Heart left ventricle (tissue), 16 donors: Measurements from ENCODE around the gene CTNND2. TPM values are rescaled to one million over a fixed set of nuclear protein-coding genes. Genes with fewer than 3 reads are reported as not detected.

Source experiments
- ATAC-seq, 4 donors: fragments of 200-7000 bp; cut with Tn5 transposase; one replicate each; pipeline ENCODE4 v1.9.1; 2020 to 2022; ENCODE audit warnings: moderate library complexity in 4 of 4, mild to moderate bottlenecking in 3 of 4, moderate number of reproducible peaks in 1 of 4
- DNase-seq, 5 donors: peaks; one replicate each; pipeline ENCODE4 v3.0.0-alpha.2; 2020
- H3K27ac ChIP-seq, 12 donors: fragments of 200-600 bp; sonication (generic) in 4 of 12; one replicate each; pipeline versions ENCODE4 v1.5.0 to v1.8.0; 2016 to 2022; ENCODE audit warnings: mild to moderate bottlenecking in 2 of 12
- H3K27me3 ChIP-seq, 9 donors: fragments of 200-600 bp; sonication (generic) in 2 of 9; one replicate each; pipeline versions ENCODE4 v1.5.1 to v1.8.0; 2016 to 2022; ENCODE audit warnings: mild to moderate bottlenecking in 3 of 9
- H3K36me3 ChIP-seq, 9 donors: fragments of 200-600 bp; sonication (generic) in 2 of 9; one replicate each; pipeline versions ENCODE4 v1.5.0 to v1.8.0; 2018 to 2022; ENCODE audit warnings: mild to moderate bottlenecking in 2 of 9
- H3K4me1 ChIP-seq, 12 donors: fragments of 200-600 bp; sonication (generic) in 4 of 12; one replicate each; pipeline versions ENCODE4 v1.5.0 to v1.8.0; 2016 to 2022; ENCODE audit warnings: mild to moderate bottlenecking in 3 of 12
- H3K4me3 ChIP-seq, 12 donors: fragments of 200-600 bp; sonication (generic) in 4 of 12; one replicate each; pipeline versions ENCODE4 v1.5.0 to v1.8.0; 2017 to 2022; ENCODE audit warnings: mild to moderate bottlenecking in 9 of 12, moderate library complexity in 4 of 12
- H3K9me3 ChIP-seq, 12 donors: fragments of 200-600 bp; sonication (generic) in 4 of 12; one replicate each; pipeline versions ENCODE4 v1.5.0 to v1.8.0; 2016 to 2022; ENCODE audit warnings: mild to moderate bottlenecking in 1 of 12
- POLR2A ChIP-seq, 2 donors: fragments of 450-650 bp; IDR thresholded peaks; one replicate each; pipeline ENCODE4 v1.6.1; 2017; ENCODE audit warnings: antibody characterized with exemption in 2 of 2, mild to moderate bottlenecking in 2 of 2, moderate library complexity in 2 of 2
- WGBS, 4 donors: extraction: QIAGEN DNeasy Blood & Tissue Kit in 2 of 4; methylation state at CpG; one replicate each; pipeline versions ENCODE4 v1.1.5 to v1.1.7; 2013 to 2018; 5-methylcytosine and 5-hydroxymethylcytosine counted together
- intact Hi-C, 10 donors: fragments of 100-400 bp; cut with DNase I; formaldehyde crosslinking; loops; one replicate each; pipeline versions ENCODE4 v1.11.1 to v1.14.2; 2022
- polyA plus RNA-seq, 2 donors: library from polyadenylated mRNA; stranded (reverse); fragments of 200-250 nt; gene quantifications; one replicate each; pipeline ENCODE4 v1.2.3, GENCODE V29; 2013
- total RNA-seq, 9 donors: library from RNA; depleted of rRNA in 2 of 9; stranded (reverse); fragments of >200 nt in 2 of 9; fragmentation: NEBNext Ultra II Directional in 3 of 9; extraction: Animal tissue kit (Norgen Biotek cat#: 25700) in 3 of 9; gene quantifications; one replicate each; pipeline versions ENCODE4 v1.1.0 to v1.2.4, GENCODE V29; 2016 to 2023
- TF ChIP-seq, protein P1 (sequence below), 12 donors: fragments of 200-600 bp; sonication (generic) in 4 of 12; IDR thresholded peaks; one replicate each; pipeline versions ENCODE4 v1.5.0 to v1.8.0; 2018 to 2022; ENCODE audit warnings: antibody characterized with exemption in 12 of 12, mild to moderate bottlenecking in 5 of 12
- donor health status: ischemic (EF 13 %, LVEDD 7.1; RV severe dilation, severe dysfunction).
- donor health status: healthy with polysubstance abuse.
- donor health status: DM: no; HTN: yes; CAD: no.
- donor health status: DM: no; HTN: no; CAD: no.
- donor health status: ischemic (EF 25% LVEDD 6.9; RV normal size, moderate dysfunction).
- donor health status: ischemic (EF 25% LVEDD 5.7; RV mildly dilated, moderate dysfunction).
- donor health status: healthy.
- donor health status: DM: yes; HTN: yes; CAD: no.
- donor health status: ischemic (EF 35%, LVEDD 5.7; RV mildly dilated, moderate dysfunction).
- donor health status: nonischemic (EF 11% LVEDD 7.7; RV severe dilation, severe dysfunction).
- donor health status: DM: yes; HTN: yes; CAD: no.
- donor health status: PGD.
- donor health status: ischemic (EF 29% LVEDD 5.4; RV normal size, mild dysfunction).
- donor health status: nonischemic (EF 23%, LVEDD 6.1; RV moderate dilation, normal function).

CTNND2 gene
- total and polyA plus RNA-seq, 11 donors = 4.0 to 36.8 (median 20.2) TPM

DNA sequence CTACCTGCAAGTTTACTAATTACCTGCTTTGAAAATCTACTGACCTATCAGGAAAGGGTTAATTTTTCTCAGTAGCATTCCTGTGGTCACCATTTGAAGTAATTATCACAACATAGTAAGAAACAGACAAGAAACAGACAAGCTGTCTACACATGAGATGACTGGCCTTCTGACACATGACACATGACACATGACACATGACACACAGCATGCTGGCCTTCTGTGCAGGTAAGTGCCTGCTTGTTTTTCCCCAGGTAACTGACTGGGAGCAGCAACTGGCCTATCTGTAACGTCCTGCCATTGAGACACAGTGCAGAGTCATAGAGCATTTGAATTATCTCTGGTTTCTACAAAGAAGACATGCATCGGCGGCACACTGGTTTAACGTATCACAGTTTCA is 222.4 kb downstream of the CTNND2 start:
- DNase-seq = no peak
- no peak for ATAC-seq

DNA sequence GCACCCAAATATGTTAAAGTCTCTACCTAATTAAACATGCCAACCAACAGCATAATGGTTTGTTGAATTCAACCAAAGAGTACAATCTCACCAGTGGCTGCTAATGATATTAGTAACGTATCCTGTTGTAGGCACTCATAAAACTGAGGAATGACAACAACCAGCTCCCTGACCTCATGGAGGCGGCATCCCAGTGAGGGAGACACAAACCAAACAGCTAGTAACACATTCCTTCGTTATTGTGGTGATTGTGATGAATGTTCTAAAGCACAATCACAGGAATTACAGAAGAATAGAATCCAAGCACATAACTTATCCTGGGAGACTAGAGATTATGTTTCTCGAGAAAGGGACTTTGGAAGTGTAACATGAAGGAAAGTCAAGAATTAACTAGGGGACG is 224.6 kb downstream of the CTNND2 start:
- H3K4me3 ChIP-seq = no peak overlapping the region
- H3K27ac ChIP-seq = no peak overlapping the region
- TF ChIP-seq POLR2A (IDR thresholded peaks at IDR 0.05) = no peak
- TF ChIP-seq, protein P1, sequence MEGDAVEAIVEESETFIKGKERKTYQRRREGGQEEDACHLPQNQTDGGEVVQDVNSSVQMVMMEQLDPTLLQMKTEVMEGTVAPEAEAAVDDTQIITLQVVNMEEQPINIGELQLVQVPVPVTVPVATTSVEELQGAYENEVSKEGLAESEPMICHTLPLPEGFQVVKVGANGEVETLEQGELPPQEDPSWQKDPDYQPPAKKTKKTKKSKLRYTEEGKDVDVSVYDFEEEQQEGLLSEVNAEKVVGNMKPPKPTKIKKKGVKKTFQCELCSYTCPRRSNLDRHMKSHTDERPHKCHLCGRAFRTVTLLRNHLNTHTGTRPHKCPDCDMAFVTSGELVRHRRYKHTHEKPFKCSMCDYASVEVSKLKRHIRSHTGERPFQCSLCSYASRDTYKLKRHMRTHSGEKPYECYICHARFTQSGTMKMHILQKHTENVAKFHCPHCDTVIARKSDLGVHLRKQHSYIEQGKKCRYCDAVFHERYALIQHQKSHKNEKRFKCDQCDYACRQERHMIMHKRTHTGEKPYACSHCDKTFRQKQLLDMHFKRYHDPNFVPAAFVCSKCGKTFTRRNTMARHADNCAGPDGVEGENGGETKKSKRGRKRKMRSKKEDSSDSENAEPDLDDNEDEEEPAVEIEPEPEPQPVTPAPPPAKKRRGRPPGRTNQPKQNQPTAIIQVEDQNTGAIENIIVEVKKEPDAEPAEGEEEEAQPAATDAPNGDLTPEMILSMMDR (IDR thresholded peaks at IDR 0.05) = no peak
- H3K27me3 ChIP-seq = no peaks in the 10 kb centered on the region
- DNase-seq (no peak), ATAC-seq (no peak)
- no peaks in the 10 kb centered on the region for H3K4me1 ChIP-seq
- no peaks in the 10 kb centered on the region for H3K36me3 ChIP-seq
- 63 to 70% (median 66%) methylated on average over 5 of the region's 5 CpGs for WGBS, 4 donors
- intact Hi-C loops = no loop called here
- H3K9me3 ChIP-seq = no peaks in the 10 kb centered on the region

More for the DNA sequence above, 222.4 kb downstream of the CTNND2 start:
- Histone ChIP-seq H3K4me3 (no peak overlapping the region), H3K36me3 (no peaks in the 10 kb centered on the region), H3K4me1 (no peaks in the 10 kb centered on the region), H3K27ac (no peak overlapping the region), H3K9me3 (no peaks in the 10 kb centered on the region), H3K27me3 (no peaks in the 10 kb centered on the region)
- TF ChIP-seq, protein P1 (IDR thresholded peaks at IDR 0.05) = no peak
- TF ChIP-seq POLR2A (IDR thresholded peaks at IDR 0.05) = no peak
- 55 to 69% (median 67%) methylated on average over 4 of the region's 4 CpGs for WGBS, 4 donors
- intact Hi-C loops = no loop called here

DNA sequence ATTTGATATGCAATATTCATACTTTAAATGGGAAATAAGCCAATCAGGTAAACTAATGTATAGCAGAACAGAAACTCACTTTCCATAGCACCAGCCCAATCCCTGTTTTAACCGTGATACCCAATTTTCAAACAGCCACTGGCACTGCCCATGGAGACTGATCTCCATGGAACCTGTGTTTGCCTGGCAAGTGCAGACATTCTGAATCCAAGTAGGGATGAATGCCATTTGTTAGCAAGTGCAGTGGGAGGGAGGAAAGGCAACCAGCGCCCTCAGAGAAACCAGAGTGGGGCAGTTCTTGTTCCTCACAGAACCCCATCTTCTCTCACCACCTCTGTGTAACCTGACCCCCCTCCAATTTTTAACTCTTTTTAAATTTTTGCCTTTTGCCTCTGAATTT is 229.1 kb downstream of the CTNND2 start:
- ATAC-seq = no peak
- intact Hi-C loops = no loop called here
- 72 to 84% (median 79%) methylated on average over 2 of the region's 2 CpGs for WGBS, 4 donors

DNA sequence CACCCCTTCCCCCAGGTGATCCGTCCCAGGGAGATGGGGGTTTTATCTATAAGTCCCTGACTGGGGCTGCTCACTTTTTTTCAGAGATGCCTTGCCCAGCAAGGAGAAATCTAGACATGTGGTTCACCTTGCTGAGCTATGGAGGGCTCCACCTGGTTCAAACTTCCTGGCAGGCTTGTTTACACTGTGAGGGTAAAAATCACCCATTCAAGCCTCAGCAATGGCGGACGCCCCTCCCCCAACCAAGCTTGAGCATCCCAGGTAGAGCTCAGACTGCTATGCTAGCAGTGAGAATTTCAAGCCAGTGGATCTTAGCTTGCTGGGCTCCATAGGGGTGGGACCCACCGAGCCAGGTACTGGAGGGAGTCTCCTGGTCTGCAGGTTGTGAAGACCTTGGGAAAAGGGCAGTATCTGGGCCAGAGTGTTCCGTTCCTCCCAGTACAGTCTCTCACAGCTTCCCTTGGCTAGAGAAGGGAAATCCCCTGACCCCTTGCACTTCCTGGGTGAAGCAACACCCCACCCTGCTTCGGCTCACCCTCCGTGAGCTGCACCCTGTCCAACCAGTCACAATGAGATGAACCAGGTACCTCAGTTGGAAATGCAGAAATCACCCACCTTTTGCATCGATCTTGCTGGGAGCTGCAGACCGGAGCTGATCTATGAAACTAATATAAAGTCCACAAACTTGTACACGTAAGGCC is 231.7 kb downstream of the CTNND2 start:
- intact Hi-C loops = no loop called here
- Histone ChIP-seq H3K4me1 (no peaks in the 10 kb centered on the region), H3K27me3 (no peaks in the 10 kb centered on the region), H3K4me3 (no peak overlapping the region), H3K36me3 (no peaks in the 10 kb centered on the region), H3K9me3 (peaks cover 0 to 20% (median 0%) of the 10 kb centered on the region in 12 donors), H3K27ac (no peak overlapping the region)
- ATAC-seq = no peak
- TF ChIP-seq POLR2A (IDR thresholded peaks at IDR 0.05) = no peak
- TF ChIP-seq, protein P1 (IDR thresholded peaks at IDR 0.05) = no peak
- WGBS, 4 donors = 72 to 83% (median 78%) methylated on average over 6 to 10 of the region's 10 CpGs
- DNase-seq = no peak

More for the DNA sequence above, 229.1 kb downstream of the CTNND2 start:
- H3K36me3 ChIP-seq = no peaks in the 10 kb centered on the region
- no peak for DNase-seq
- H3K4me3 ChIP-seq = no peak overlapping the region
- H3K27ac ChIP-seq = no peak overlapping the region
- H3K4me1 ChIP-seq = no peaks in the 10 kb centered on the region
- H3K27me3 ChIP-seq = no peaks in the 10 kb centered on the region
- no peak for TF ChIP-seq POLR2A (IDR thresholded peaks at IDR 0.05)
- TF ChIP-seq, protein P1 (IDR thresholded peaks at IDR 0.05) = no peak
- peaks cover 0 to 7% (median 0%) of the 10 kb centered on the region in 12 donors for H3K9me3 ChIP-seq
